GM11168 (cell line): Measurements from ENCODE around the gene CBX2.

Source experiments
- in situ Hi-C: fragments of 300-500 bp; cut with MboI; formaldehyde crosslinking; loops from one replicate; pipeline ENCODE4 v1.12.0; 2022; ENCODE audit warnings: low sequenced_read_pairs; ENCODE audit not compliant: unreplicated experiment

CBX2 gene

GRCh38 chr17:79785900-79786810 is 8.2 kb downstream of the CBX2 start:
- in situ Hi-C loops, result no loop called here

DNA sequence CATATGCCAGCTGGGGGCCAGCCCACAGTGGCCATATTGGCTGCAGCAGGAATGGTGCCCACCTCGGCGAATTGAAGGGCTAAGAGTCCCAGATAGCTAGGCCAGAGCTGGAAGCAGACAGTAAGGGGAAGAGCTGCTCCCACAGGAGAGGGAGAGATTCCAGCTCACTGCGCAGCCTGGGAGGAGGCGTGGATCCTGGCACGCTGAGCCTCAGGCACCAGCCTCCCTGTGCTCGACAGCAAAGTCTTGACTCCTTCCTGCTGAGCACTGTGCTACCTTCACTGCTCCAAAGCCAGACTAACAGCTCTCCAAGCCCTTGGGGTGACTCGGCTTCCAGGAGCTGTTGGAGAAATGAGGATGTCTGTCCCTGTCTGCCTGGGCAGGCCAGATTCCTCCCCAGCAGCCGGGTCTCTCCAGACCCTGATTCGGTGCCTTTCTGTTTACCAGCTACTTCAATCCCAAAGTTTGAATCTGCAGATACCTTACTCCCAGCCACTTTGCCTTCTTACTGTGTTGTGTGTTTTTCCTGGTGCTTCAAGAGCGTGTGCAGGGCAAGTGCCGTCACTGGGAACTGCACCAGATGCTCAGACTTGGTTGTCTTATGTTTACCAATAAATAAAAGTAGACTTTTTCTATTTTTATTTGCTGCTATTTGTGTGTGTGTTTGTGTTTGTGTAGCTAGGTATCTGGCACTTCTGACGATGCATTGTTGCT is 9.1 kb downstream of the CBX2 start:
- in situ Hi-C loops, result no loop called here

DNA sequence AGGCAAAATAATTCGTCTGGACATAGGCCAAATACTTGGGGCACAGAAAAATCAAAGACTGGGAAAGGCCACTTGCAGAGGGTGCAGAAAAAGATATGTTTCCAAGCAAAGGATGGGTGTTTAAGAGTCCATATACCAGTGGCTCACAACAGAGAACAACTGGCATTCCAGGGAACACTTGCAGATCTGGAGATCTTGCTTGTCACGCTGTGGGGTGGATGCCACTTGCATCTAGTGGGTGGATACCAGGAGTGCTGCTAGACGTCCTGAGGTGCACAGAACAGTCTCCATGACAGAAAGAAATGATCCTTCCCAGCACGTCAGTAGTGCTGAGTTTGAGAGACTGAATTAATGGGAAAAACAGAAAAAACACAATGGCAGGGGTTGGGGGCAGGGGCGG is 10.5 kb downstream of the CBX2 start:
- in situ Hi-C loops, result no loop called here

DNA sequence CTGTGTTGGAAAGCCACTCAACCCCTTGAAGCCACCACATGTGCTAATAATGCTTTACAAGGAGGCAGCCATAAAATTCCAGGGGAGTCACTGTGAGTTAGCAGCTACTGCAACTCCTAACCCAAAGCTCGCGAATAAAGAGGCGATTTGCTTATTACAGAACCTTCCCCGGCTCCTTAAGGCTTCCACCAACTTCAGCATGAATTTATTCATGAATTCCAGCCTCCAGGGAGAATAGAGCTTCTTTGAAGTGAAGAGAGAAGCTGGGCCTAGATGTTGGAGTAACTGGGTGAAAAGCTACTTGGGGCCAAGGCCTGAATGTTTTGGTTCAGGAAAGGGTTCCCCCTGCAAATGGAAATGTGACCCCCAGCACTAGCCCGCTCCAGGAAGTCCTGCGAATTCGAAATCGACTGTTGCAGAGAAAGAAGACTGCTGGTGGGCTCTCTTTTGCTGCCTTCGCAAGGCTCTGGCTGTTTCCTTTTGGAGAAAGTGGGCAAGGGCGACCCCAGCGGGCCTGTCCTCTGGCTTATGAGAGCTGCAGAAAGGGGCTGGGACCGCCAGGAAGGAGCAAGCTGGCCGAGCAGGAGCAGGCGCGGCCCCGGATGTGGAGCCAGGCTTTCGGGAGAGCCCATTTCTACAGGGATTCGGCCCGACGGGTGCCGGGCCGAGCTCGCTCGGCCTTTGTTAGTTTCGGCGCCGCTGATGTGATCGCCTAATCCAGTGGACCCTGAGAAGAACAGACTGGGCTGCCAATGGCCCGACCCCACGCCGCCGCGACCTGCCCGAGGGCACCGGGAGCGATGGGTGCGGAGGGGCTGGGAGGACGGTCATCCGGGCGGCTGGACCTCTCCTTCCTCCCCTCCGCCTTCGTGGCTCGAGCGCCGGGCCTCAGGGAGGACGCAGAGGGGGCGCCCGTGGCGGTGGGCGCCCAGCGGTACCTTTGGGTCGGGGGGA is 11.3 kb downstream of the CBX2 start:
- in situ Hi-C loops, result no loop called here

- in situ Hi-C loops, result loop anchor here (10.0 kb wide), 1 partner anchor 185 kb away; no protein-coding TSS in a partner anchor
Observed at GRCh38 chr17:79789943-79790804, 12.2 kb downstream of the CBX2 start.

GRCh38 chr17:79790805-79791734 is 13.1 kb downstream of the CBX2 start:
- in situ Hi-C loops, result loop anchor here (10.0 kb wide), 1 partner anchor 184 kb away; no protein-coding TSS in a partner anchor

GRCh38 chr17:79791735-79792161 is 13.8 kb downstream of the CBX2 start:
- in situ Hi-C loops, result loop anchor here (10.0 kb wide), 1 partner anchor 183 kb away; no protein-coding TSS in a partner anchor

GRCh38 chr17:79792341-79792871 is 14.5 kb downstream of the CBX2 start:
- in situ Hi-C loops, result loop anchor here (10.0 kb wide), 1 partner anchor 182 kb away; no protein-coding TSS in a partner anchor

DNA sequence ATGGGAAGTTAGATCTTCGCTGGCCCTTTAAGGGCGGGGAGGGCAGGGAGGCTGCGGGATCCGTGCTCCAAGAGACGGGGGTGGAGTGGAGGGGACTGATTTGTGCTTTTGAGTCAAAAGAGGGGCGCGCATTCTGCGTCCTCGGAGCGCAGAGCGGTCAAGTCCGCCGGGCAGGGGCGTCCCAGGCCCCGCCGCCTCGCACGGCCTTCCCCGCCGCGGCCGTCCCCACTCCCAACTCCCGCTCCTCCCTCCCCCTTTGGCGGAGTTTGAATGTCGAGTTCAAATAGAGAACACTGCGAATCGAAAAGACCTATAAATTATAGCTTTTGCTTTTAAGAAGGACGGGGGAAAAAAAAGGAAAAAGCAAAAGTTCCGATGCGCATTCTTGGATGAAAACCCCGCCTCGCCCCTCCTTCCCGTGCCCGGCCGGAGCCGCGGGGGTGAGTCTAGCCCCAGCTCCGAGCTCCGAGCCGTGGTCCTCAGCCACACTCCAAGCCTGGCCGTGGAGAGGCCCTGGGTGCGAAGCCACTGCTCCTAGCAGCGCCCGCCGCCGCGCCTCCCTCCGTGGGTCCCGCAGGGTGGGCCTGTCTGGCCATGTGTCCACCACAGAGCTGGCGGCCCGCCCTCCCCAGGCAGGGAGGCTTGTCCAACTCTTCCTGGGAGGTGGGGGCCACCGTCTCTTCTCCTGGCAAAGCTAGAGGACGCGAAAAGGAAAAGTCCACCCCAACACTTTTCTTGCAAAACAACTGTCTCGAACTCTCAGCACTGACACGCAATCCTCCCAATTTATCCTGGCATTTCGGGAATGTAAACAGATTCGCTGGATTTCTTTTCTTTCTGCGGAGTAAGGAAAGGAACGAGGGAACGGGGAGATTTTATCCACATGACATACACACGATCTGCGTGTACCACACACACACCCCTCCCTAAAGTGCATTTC is 15.3 kb downstream of the CBX2 start:
- in situ Hi-C loops, result loop anchor here (10.0 kb wide), 1 partner anchor 182 kb away; no protein-coding TSS in a partner anchor

- in situ Hi-C loops, result loop anchor here (10.0 kb wide), 1 partner anchor 181 kb away; no protein-coding TSS in a partner anchor
Observed at GRCh38 chr17:79793924-79794304, 16.0 kb downstream of the CBX2 start.

DNA sequence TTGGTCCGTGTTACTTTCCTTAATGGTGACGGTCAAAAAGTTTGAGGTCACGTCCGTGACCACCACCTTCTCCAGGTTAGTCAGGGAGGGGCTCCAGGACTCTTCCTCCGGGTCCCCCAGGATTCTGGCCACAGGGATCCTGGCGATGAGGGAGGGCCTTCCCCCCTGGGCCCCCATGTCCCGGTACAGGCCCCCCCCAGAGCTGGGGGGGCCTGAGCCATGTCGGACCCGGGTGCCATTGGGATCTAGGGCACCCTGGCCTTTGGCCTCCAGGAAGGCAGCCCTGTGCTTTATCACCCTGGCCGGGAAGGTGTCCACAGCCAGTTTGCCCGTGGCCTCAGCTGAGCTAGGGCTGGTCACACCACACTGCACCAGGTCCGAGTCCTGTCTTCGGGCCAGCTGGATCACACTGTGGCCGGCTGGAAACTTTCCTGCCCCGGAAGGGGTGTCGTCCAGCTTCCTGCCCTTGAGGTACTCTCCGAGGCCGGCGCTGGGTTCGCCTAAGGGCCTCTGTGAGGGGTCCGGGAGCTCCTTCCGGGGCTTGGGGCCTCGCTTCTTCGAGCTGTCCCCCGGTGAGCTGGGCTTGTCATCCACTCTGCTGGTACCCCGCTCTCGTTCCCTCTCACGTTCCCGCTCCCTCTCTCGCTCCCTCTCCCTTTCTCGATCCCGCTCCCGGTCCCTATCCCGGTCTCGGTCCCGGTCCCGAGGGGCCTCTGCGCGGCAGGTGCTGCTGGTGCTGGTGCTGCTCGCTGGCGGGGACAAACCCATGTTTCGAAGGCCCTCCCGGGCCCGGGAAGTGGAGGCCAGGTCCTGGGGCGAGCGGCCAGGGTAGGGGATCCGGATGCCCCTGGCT is 16.9 kb downstream of the CBX2 start:
- in situ Hi-C loops, result loop anchor here (10.0 kb wide), 1 partner anchor 180 kb away; no protein-coding TSS in a partner anchor

- in situ Hi-C loops, result loop anchor here (10.0 kb wide), 1 partner anchor 179 kb away; no protein-coding TSS in a partner anchor
Observed at GRCh38 chr17:79795795-79796443, 18.0 kb downstream of the CBX2 start.

GRCh38 chr17:79796444-79796762 is 18.5 kb downstream of the CBX2 start:
- in situ Hi-C loops, result loop anchor here (10.0 kb wide), 1 partner anchor 178 kb away; no protein-coding TSS in a partner anchor

- in situ Hi-C loops, result loop anchor here (10.0 kb wide), 1 partner anchor 178 kb away; no protein-coding TSS in a partner anchor
Observed at GRCh38 chr17:79796763-79797491, 19.0 kb downstream of the CBX2 start, which contains the start of gene CBX8. Gene CBX8 (minus strand): TSS chr17:79797077. CDS start chr17:79796998, 79 bp downstream.
